HTERT RPE-1 (cell line): Measurements from ENCODE around the gene SLC38A7.
"Not testable (repeated sequence)": the region's sequence is repeated elsewhere in the genome, so short reads cannot be mapped to it uniquely, and the experiment has no call there.

ENCODE experiments used
- in situ Hi-C: fragments of 300-500 bp; cut with MboI; formaldehyde crosslinking; loops from 4 replicates; pipeline ENCODE4 v1.14.3; 2020; ENCODE audit warnings: low sequenced_read_pairs

The SLC38A7 gene, protein sequence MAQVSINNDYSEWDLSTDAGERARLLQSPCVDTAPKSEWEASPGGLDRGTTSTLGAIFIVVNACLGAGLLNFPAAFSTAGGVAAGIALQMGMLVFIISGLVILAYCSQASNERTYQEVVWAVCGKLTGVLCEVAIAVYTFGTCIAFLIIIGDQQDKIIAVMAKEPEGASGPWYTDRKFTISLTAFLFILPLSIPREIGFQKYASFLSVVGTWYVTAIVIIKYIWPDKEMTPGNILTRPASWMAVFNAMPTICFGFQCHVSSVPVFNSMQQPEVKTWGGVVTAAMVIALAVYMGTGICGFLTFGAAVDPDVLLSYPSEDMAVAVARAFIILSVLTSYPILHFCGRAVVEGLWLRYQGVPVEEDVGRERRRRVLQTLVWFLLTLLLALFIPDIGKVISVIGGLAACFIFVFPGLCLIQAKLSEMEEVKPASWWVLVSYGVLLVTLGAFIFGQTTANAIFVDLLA

DNA sequence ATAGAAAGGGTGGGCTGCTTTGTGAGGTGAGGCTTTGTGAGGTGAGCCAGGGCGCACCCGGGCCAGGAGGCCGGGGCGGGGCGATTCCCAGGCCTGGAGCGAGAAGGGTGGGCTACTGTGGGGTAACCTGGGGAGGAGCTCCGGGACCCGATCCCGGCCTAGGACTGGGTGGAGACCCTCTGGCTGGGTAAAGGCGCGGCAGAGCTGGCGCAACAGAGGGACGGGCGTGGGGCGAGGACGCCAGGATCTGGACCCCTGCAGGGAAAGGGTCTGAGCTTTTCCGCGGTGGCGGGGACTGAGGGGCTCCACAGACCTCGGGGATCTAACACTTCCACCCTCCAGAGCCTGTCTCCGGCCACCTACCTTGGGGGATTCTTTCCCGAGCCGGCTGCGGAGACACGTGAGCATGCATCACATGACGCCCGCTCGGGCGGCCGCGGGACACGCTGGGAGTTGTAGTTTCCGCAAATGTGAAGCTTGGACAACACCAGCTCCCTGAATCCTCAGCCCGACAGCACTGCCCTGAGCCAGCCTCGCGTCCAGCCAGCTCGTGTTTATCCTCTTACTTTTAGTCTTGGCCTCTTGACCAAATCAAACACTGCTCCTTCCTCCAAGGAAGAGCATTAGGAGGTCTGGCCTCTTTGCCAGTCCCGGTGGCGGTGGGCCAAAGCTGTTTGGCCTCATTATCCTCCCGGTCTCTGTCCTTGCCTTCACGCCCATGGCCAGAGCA is at the start of gene SLC38A7:
Gene SLC38A7 (minus strand): TSS at position 417 of the 730 bp plus-strand sequence. CDS start 4,644 bp downstream, outside the sequence.
- in situ Hi-C loops: no loop called here

DNA sequence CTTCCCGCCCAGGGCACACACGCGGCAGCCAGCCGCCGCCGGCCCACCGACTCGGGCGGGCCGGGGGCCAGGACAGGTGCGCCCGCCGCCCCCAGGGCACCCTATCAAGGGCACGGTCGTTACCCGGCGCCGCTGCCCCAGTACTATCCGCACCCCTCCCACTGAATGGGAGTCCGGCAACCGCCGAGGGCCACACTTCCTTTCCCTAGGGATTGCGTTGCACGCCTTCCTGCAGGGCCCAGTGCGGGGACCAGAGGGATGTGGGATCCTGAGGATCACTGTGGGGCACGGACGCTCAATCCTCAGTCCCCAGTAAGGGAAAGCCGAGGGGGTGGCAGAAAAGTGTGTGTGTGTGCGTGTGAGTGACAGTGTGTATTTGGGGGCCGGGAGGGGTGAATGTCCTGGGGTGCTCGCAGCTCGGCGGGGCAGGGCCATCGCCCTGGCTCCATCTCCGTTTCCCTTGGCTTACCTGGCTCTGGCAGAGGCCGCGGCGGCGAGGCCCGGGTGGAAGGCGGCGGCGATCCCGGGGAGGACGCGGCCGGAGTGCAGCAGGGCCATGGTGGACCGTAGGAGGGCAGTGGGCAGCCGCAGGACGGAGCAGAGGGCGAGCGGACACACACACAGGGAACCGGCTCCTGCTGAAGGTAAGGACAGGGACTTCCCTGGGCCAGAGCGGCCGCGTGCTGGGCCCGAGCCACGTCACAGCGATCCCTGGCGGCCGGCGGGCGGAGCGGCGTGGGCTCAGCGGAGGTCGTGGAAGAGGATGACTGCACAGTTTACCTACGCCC is 49.3 kb upstream of the SLC38A7 start, which contains the start of gene GOT2:
Gene GOT2 (minus strand): TSS at position 646 of the 788 bp plus-strand sequence. CDS start 88 bp downstream, at position 558.
- in situ Hi-C loops: no loop called here

DNA sequence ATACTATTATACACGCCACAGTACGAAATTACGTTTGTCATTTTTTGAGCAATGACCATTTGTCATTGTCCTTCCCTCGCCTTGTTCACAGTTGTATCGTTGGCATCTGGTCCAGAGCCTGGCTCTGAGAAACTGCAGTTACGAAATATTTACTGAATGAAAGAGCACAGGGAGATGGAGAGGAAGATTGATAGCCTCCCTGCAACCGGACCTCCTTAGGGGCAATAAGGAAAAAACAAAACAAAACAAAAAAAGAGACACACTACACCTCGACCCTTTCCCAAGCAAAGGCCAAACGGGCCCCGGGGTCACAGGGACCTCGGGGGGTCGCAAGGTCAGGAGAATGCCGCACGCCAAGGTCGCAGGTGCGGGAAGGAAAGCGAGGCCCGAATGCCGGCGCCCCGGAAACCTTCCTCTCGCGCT is 48.7 kb upstream of the SLC38A7 start:
- in situ Hi-C loops: no loop called here

DNA sequence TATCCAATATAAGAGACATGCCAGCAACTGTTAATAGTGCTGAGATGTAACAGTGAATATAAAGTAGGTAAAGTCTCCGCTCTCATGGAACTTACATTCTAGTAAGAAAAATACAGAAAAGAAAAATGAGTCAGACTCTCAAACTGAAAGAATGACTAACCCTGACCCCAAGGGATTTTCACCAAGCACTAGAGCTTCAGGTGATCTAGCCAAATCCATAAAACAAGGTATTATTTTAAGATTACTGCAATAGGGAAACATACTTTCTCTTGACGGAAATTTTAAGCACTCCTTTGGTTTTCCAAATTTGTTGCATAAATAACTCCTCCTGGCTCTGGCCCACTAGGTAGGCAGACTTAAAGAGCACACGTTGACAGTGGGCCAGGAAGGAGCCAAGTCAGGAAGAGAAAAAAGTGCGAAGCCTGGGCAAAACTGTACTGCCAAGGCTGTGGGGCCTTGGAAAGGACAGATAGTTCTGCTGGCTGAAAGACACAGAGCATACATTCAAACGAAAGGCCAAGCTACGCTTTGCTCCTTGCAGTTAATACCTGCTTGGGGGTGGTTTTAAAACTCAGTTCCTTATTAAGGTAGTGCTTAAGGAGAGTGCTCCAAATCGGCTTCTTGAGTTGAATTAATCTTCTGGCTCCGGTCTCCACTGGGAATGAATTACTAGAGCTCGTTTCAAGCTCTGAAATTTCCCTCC is 48.1 kb upstream of the SLC38A7 start:
- in situ Hi-C loops: no loop called here

DNA sequence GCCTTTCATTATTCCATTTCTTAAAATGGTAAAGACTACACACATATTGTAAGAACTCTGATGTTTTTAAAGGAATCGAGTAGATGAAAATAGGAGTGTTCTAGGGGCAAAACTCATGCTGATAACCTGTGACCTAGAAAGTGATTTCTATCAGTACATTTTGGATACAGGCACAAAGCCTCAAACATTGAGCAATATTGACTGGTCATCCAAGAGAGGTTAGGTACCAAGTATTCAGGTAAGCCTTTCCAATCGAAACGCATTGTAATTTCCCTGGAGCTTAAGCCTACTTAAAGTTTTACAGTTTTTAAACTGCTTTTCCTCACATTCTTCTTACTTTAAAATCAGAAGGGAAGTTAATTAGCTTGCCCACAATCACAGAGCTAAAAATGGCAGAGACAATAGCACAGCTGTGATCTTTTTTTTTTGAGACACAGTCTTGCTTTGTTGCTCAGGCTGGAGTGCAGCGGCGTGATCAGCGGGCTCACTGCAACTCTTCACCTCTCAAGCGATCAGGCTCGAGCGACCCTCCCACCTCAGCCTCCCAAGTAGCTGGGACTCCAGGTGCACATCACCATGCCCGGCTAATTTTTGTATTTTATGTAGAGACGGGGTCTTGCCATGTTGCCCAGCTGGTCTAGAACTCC is 46.3 kb upstream of the SLC38A7 start:
- in situ Hi-C loops: no loop called here

DNA sequence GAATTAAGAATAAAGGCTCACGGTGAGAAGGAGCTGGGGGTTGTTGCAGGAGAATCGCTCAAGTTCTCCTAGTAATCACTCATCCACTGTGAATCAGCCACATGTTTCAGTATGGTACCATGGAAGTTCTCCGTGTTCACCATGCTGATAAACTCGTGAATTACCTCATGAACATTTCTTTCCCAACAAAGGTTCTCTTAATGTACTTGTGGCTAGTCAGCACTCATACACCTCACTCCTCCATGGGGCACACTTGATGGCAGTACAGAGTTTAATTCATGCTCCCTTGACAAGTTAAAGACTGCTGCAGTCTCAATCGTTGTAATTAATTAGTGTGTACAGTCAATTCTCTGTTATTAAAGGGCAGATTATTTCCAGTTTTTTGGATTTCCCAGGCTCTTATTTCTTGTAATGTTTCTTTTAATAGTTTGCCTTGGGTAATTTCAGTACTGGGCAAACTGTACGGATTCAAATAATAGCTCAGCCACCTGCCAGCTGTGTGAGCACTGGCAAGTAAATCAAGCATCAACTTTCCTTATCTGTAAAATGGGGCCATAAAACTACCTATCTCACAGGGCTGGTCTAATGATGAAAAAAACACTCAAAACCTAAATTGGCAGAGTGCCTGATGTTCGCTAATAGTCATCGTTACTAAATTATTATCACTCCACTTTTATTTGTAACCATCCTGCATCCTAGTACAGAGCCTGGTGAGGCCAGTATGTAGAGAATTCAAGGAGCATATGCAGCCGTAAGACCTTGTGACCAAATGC is 43.4 kb upstream of the SLC38A7 start:
- in situ Hi-C loops: no loop called here

DNA sequence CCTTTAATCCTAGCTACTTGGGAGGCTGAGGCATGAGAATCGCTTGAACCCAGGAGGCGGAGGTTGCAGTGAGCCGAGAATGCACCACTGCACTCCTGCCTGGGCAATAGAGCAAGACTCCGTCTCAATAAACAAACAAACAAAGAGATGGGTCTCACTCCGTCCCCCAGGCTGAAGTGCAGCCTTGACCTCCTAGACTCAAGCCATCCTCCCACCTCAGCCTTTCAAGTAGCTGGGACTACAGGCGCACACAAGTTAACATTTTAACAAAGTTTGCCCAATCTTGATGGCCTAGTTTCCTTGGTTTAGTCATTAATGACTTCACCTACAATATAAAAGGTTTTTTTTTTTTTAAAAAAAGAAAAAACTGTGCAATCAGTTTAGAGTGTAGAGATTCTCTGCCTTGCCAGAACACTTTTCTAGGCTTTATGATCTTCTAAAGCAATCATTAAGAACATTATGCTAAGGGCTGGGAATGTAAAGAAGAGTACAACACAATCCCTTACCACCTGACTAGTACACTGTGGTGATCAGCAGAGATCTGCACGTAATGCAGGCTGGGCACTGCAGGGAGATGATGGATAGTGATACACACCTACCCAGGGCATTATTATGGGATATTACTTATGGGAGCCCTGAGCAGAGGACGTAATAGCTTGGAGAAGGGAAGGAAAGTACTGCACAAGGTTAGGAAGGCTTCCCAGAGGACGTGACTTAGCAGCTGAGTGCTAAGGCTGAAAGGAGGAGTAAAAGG is 42.6 kb upstream of the SLC38A7 start:
- in situ Hi-C loops: no loop called here

DNA sequence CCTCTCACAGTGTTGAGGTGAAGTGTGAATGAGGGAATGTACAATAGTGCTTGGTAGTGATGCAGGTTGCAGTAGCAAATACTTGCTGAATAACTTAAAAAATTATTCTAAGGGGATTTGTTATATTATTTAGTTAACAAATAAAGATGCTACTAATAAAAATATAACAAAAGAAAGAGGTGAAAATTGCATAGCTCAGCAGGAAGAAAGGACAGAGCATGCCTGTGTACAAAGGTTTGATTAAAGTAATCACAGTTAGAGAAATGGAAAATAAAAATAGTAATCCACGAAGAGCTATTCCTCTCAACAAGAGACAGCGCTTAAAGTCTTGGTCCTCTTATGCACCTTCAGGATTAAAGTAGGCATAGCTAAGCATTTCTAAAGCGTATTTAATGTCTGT is 38.5 kb upstream of the SLC38A7 start:
- in situ Hi-C loops: no loop called here

DNA sequence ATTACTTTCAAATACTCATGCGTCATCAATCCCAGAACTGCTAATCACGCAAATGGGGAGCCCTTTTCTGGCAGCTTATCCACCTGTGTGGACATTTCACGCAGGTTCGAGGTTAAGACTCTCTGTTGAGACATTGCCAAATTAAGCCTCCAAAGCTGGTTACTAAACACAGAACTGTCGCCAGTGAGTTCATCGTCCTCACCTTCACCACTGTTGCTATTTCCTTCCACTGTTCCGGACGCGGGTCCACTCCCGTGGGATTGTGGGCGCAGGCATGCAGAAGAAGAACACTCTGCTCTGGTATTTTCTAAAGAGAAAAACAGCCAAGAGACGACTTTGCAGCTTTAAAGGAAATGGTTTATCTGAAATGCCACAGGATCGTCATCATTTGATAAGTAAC is 33.4 kb upstream of the SLC38A7 start:
- in situ Hi-C loops: no loop called here

DNA sequence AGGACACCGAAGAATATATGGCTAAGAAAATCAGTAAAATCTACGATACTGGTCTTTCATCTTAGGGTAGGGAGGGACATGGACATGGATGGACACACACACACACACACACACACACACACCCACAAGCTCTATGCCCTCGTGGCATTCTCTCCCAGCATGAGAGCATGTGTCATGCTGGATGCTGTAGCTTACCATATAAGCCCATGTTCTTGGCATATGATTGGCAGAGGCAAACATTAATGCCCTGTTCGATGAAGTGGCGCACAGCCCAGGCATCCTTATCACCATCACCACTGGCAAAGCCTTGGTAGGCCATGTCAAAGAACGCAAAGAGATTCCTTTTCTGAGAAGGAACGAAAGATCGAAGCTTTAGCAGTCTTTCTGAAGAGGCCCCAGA is 31.9 kb upstream of the SLC38A7 start:
- in situ Hi-C loops: no loop called here

DNA sequence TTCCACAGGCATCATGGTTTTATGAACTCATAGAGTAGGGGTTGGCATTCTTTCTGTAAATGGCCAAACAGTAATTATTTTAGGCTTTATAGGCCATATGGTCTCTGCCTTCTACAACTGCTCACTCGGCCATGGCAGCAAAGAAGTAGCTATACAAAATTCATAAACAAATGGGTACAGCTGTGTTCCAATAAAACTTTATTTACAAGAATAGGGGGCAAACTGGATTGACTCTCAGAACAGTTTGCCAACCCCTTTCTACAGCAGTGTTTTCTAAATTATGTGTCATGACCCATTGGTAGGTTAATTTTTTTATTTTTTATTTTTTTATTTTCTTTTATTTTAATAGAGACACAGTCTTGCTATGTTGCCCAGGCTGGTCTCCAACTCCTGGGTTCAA is 29.2 kb upstream of the SLC38A7 start:
- in situ Hi-C loops: no loop called here

DNA sequence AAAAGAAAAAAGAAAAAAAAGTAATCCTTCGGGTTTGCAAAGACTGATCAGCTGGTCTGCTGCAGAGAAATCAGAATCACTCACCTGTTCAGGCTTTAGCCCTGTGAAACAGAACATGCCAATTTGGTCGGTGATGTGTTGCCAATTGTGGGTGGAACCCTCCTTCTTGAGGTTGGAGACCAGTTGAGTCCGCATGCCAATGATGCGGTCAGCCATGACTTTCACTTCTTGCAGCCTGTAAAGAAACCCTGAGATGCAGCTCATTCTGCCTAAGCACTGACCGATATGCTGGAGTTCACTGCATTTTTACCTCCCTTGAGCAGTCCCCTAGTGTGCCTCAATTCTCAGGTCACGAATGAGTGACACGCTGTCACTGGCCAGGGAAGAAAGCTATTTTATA is 24.8 kb upstream of the SLC38A7 start:
- in situ Hi-C loops: no loop called here

DNA sequence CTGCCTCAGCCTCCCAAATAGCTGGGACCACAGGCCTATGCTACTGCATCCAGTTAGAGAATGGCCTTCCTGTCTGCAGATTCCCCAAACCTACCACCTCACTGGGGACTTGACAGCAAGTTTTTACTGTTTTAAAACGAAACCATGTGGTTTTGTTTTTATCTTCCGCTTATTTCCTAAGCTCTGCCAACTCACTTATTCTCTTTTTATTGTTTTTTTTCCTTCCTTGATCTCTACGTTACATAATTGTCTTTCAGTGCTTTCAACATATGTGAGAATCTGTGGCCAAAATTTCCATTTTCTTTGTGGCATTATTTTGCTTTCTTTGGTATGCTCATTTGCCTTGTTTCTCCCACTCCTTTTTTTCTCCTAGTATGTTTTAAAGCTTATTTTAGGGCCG is 14.6 kb upstream of the SLC38A7 start:
- in situ Hi-C loops: no loop called here

DNA sequence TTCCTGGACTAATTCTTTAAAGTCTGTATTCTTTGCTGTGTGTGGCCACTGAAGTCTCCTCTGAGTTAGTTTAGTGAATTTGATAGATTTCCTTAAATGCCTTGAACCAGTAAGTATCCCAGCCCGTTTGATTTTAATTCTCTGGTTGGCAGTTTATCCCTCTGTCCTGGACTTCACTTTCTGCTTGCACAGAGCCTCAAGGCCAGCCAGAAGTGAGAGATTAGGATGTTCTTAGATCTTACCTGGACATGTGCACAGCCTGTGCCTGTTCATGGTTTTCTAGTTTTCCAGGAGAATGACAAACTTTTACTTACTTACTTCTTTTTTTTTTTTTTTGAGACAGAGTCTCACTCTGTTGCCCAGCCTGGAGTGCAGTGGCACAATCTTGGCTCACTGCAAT is 10.8 kb upstream of the SLC38A7 start:
- in situ Hi-C loops: no loop called here

DNA sequence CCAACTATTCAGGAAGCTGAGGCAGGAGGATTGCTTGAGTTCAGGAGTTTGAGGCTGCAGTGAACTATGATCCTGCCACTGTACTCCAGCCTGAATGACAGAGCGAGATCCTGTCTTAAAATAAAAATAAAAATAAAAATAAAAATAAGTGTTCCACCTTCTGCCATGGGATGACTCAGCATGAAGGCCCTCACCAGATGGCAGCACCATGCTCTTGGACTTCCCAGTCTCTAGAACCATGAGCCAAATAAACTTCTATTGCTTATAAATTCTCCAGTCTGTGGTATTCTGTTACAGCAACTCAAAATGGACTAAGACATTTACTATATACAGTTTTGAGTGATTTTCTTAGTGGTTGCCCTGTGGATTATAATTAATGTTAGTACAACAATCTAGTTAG is 7.9 kb upstream of the SLC38A7 start:
- in situ Hi-C loops: no loop called here

DNA sequence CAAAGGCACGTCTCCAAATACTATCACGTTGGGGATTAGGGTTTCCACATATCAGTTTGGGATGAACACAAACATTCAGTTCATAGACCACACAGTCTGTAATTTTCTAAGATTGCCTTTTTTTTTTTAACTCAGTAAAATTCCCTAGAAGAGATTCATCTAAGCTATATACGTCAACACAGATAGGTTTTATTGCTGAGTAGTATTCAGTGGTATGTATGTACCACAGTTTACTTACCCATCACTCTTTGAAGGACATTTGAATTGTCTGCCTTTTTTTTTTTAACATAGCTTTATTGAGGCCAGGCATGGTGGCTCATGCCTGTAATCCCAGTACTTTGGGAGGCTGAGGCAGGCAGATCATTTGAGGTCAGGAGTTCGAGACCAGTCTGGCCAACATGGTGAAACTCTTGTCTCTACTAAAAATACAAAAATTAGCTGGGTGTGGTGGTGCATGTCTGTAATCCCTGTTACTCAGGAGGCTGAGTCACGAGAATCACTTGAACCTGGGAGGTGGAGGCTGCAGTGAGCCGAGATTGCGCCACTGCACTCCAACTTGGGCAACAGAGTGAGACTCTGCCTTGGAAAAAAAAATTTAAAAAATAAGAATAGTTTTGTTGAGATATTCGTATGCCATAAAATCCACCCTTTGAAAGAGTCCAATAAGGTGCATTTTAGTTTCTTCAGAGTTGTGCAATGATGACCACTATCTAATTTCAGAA is 2.6 kb upstream of the SLC38A7 start:
- in situ Hi-C loops: not testable (repeated sequence)

DNA sequence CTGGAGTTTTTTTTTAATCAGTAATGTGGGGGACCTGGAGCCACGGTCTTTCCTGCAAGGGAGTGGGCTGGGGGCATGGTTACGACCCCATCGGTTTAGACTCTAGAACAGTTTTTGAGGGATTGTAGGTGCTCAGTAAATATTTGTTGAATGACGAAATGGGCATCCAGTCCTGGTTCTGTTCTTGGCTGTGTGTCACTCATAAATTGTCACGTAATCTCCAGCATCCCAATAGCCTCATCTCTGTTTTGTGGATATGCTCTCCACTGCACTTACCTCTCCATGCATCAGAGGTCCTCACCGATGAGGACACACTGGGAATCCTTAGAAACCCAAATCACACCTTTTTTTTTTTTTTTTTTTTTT is 497 bp upstream of the SLC38A7 start:
- in situ Hi-C loops: no loop called here

DNA sequence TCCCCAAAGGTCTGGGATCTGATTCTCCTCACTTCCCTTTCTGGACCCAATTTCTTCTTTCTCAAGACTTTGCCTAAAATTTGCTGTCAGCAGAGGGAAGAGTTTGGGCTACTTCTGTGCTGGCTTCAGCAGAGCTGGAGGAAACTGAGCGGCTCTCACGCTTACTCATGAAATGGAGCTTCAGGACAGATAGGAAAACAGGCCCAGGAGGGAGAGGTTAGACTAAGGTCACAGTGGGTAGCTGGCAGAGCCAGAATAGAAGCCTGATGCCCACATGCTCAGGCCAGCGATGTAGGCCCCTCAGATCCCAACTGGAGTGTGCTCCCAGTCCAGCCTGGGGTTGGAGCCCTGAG is 593 bp downstream of the SLC38A7 start:
- in situ Hi-C loops: no loop called here
